C4-2B (cell line): ENCODE results near the gene CTH.
"Not testable (repeated sequence)": the region's sequence is repeated elsewhere in the genome, so short reads cannot be mapped to it uniquely, and the experiment has no call there.

Source experiments
- H3K27ac ChIP-seq: fragments of 450-650 bp; 2 replicates; pipeline ENCODE4 v1.5.1; 2017
- ZFX ChIP-seq: fragments of 450-650 bp; IDR thresholded peaks from 2 replicates; pipeline ENCODE4 v1.6.1; 2017
- TF ChIP-seq, protein P1 (sequence below): fragments of 450-650 bp; conservative IDR thresholded peaks from 2 replicates; pipeline ENCODE4 v1.5.1; 2017; ENCODE audit warnings: mild to moderate bottlenecking

CTH gene

DNA sequence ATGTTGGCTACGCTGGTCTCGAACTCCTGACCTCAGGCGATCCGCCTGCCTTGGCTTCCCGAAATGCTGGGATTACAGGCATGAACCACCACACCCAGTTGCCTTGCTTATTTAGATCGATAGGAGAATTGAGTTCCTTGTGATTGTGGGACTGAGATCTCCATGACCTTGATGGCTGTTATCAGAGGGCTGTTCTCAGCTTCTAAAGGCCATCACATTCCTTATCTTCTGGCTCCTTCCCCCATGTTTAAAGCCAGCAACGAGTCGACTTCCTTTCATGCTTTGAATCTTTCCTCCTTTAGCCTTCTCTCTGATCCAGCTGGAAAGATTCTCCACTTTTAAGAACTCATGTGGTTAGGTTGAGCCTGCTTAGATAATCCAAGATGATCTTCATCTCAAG, 38.0 kb downstream of the CTH start:
- TF ChIP-seq, protein P1, sequence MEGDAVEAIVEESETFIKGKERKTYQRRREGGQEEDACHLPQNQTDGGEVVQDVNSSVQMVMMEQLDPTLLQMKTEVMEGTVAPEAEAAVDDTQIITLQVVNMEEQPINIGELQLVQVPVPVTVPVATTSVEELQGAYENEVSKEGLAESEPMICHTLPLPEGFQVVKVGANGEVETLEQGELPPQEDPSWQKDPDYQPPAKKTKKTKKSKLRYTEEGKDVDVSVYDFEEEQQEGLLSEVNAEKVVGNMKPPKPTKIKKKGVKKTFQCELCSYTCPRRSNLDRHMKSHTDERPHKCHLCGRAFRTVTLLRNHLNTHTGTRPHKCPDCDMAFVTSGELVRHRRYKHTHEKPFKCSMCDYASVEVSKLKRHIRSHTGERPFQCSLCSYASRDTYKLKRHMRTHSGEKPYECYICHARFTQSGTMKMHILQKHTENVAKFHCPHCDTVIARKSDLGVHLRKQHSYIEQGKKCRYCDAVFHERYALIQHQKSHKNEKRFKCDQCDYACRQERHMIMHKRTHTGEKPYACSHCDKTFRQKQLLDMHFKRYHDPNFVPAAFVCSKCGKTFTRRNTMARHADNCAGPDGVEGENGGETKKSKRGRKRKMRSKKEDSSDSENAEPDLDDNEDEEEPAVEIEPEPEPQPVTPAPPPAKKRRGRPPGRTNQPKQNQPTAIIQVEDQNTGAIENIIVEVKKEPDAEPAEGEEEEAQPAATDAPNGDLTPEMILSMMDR = no peak
- TF ChIP-seq ZFX = no peak
- no peak overlapping the region for H3K27ac ChIP-seq

DNA sequence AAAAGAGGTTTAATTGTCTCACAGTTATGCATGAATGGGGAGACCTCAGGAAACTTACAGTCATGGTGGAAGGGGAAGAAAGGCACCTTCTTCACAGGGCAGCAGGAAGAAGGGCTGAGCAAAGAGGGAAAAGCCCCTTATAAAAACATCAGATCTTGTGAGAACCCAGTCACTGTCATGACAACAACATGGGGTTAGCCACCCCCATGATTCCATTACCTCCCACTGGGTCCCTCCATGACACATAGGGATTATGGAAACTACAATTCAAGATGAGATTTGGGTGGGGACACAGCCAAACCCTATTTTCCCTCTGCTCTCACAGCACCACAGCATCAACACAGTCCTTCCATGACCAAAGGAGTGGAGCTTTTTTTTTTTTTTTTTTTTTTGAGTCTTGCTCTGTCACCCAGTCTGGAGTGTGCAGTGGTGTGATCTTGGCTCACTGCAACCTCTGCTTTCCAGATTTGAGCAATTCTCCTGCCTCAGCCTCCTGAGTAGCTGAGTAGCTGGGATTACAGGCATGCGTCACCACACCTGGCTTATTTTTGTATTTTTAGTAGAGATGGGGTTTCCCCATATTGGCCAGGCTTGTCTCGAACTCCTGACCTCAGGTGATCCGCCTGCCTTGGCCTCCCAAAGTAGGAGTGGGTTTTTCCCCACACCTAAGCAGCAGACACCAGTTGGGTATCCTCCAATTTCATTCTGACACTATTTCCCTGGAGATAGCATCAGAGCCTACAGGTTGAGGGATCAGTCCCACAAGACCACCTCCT, 41.3 kb downstream of the CTH start:
- not testable (repeated sequence) for H3K27ac ChIP-seq

DNA sequence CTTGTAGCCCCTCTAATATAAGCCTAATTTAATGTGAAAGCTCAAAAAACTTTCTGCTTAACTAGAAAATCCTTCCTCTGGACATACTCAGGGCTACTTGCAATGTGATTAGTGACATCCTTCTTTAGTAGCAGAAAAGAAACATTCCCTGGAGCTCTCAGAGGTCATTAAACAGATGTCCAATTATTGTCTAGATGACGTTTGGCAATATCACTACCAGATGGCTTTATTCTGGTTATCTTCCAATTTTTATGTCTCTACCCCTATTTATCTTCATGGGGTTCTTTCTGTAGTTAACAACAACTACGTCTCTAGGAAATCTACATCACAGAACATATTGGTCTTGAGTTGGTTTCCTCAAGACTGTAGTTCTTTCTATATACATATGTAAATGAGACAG, 44.2 kb downstream of the CTH start:
- TF ChIP-seq, protein P1 = no peak
- TF ChIP-seq ZFX = no peak
- H3K27ac ChIP-seq = no peak overlapping the region

DNA sequence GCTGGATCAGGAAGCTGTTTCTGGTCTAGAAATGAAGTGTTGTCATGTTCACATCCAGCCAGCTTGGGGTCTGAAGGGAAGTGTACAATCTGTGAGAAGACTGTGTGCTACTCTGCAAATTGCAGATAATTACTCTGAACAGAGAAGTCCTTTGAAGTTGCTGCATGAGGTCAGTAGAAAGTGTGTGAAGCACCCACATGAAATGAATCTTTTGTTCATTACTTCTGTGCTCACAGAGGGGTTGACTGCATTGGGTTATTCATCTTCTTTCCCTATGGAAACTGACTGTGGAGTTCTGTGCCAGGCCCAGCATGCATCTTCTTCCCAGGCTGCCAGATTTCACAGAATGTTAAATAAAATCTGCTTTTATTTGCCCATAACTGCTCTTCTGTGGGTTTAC, 47.1 kb downstream of the CTH start:
- TF ChIP-seq ZFX = no peak
- TF ChIP-seq, protein P1 = no peak

DNA sequence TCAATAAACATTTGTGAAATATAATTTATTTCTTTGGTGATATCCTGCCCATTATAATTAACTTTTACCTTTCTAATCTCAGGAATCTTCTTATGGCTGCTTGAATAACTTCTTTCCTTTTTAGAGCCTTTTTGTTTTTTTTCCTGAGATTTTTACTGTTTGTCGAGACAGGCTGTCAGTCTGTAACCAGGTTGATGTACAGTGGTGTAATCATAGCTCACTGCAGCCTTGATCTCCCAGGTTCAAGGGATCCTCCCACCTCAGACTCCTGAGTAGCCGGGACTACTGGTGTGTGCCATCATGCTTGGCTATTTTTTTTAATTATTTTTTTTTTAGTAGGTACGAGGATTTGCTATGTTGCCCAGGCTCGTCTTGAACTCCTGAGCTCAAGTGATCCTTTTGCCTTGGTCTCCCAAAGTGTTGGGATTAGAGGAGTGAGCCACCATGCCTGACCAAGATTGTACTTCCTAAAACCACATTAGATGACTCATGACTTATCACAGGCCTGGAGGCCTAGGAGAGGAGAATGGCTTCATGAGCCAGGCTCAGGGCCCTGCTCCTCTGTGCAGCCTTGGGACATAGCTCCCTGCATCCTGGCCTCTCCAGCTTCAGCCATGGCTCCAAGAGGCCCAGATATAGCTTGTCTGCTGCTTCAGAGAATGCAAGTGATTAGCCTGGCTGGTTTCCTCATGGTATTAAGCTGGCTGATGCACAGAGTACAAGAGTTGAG, 48.6 kb downstream of the CTH start:
- H3K27ac ChIP-seq = no peak overlapping the region
- TF ChIP-seq, protein P1 = no peak
- no peak for TF ChIP-seq ZFX

More for the DNA sequence above, 47.1 kb downstream of the CTH start:
- no peak overlapping the region for H3K27ac ChIP-seq

DNA sequence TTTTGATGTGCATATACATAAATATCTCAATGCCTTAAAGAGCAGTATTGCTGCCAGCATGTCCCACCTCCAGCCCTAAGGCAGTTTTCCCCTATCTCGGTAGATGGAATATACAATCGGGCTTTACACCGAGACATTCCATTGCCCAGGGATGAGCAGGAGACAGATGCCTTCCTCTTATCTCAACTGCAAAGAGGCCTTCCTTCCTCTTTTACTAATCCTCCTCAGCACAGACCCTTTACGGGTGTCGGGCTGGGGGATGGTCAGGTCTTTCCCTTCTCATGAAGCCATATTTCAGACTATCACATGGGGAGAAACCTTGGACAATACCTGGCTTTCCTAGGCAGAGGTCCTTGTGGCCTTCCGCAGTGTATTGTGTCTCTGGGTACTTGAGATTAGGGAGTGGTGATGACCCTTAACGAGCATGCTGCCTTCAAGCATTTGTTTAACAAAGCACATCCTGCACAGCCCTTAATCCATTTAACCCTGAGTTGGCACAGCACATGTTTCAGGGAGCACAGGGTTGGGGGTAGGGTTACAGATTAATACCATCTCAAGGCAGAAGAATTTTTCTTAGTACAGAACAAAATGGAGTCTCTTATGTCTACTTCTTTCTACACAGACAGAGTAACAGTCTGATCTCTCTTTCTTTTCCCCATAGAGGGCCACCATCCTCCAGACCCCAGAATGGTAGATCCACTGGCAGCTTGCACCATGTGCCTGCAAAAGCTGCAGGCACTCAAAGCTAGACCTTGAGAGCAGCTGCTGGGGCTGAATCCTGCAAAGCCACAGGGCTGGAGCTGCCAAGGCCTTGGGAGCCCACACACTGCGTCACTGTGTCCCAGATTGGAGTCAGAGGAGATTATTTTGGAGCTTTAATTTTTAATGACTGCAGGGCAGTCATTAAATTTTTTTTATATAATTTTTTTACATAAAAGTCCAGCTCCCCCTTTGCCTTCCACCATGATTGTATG, 50.0 kb downstream of the CTH start:
- H3K27ac ChIP-seq = not testable (repeated sequence)

DNA sequence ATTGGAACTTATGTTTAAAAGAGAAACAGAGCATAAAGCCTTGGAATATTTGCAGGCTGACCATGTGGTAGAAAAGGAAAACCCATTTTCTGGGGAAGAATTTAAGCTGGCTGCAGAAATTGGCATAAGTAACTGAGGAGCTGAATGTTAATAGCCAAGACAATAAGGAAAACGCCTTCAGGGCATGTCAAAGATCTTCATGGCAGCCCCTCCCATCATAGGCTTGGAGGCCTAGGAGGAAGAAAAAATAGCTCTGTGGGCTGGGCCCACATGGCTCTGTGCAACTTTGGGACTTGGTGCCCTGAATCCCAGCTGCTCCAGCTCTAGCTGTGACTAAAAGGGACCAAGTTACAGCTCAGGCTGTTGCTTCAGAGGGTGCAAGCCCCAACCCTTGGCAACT, 51.5 kb downstream of the CTH start:
- TF ChIP-seq ZFX = no peak
- no peak overlapping the region for H3K27ac ChIP-seq

DNA sequence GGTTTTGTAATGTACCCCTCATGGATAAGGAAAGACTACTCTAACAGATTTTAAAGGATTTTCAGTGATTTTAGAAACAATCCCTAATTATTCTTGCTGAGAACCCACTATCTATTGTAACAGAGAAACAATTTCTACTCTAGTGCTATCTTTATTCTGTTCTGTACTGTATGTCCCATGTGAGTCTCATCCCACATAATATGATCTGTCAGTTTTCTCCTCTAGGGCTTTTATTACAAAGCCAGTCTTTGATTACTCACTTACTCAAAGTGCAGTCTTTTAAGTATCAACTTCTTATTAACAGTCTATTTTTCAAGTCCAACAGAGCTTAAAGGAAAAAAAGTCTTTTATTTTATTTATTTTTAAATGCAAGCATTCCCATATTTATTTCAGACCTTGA, 54.8 kb downstream of the CTH start:
- H3K27ac ChIP-seq = no peak overlapping the region
- TF ChIP-seq, protein P1 = no peak
- TF ChIP-seq ZFX = no peak
